HepG2 (cell line): ENCODE results near the gene NHSL1.

ENCODE experiments used
- ATF2 ChIP-seq: sonication (generic); formaldehyde crosslinking; IDR thresholded peaks from 2 replicates; pipeline ENCODE4 v1.4.0; 2020; ENCODE audit warnings: missing genetic modification reagents
- FOXK2 ChIP-seq: fragments of 450-650 bp; IDR thresholded peaks from 2 replicates; pipeline ENCODE4 v1.6.1; 2016
- MEF2D ChIP-seq: sonication (generic); formaldehyde crosslinking; IDR thresholded peaks from 2 replicates; pipeline ENCODE4 v1.5.1; 2020; ENCODE audit warnings: mild to moderate bottlenecking, missing genetic modification reagents
- MYC ChIP-seq: sonication (generic); formaldehyde crosslinking; IDR thresholded peaks from 2 replicates; pipeline ENCODE4 v1.9.0; 2021; ENCODE audit warnings: missing genetic modification reagents, borderline replicate concordance
- PHF20 ChIP-seq: sonication (generic); formaldehyde crosslinking; IDR thresholded peaks from 2 replicates; pipeline ENCODE4 v1.5.0; 2020; ENCODE audit warnings: mild to moderate bottlenecking, missing genetic modification reagents
- RAD21 ChIP-seq: fragments of 450-650 bp; formaldehyde crosslinking; IDR thresholded peaks from 2 replicates; pipeline ENCODE4 v1.5.0; 2020; ENCODE audit warnings: mild to moderate bottlenecking
- TCF12 ChIP-seq, 2 experiments: fragments of 450-650 bp in 1 of 2; sonication (generic) in 1 of 2; formaldehyde crosslinking in 1 of 2; IDR thresholded peaks; 2 replicates each; pipeline versions ENCODE4 v1.6.1 to v1.8.0; 2017 to 2022; ENCODE audit warnings: antibody characterized with exemption in 1 of 2, mild to moderate bottlenecking in 1 of 2, missing genetic modification reagents in 1 of 2, moderate library complexity in 1 of 2

- TF ChIP-seq RAD21 = no peak
- TF ChIP-seq PHF20 (CRISPR knock-in tag) = no peak
- TF ChIP-seq MEF2D = no peak
- TF ChIP-seq FOXK2 = no peak
- TF ChIP-seq TCF12 (IDR thresholded peaks at IDR 0.05) = no peak
- no peak for TF ChIP-seq TCF12 (CRISPR knock-in tag; IDR thresholded peaks at IDR 0.05)
- TF ChIP-seq MYC (CRISPR knock-in tag) = no peak
- TF ChIP-seq ATF2 (CRISPR knock-in tag) = no peak
These were observed 34.2 kb downstream of the NHSL1 start for GRCh38 chr6:138465007-138465645.
